Tibial nerve (tissue), 4 donors: Measurements from ENCODE around the gene FAM156B. TPM values are rescaled to one million over a fixed set of nuclear protein-coding genes. Genes with fewer than 3 reads are reported as not detected.
"Not testable (repeated sequence)": the region's sequence is repeated elsewhere in the genome, so short reads cannot be mapped to it uniquely, and the experiment has no call there.

Experiments
- DNase-seq, 2 donors: peaks; one replicate each; pipeline ENCODE4 v3.0.0-alpha.2; 2019; ENCODE audit warnings: low spot score in 2 of 2
- H3K27ac ChIP-seq, 4 donors: fragments of 200-600 bp; sonication (generic) in 3 of 4; one replicate each; pipeline ENCODE4 v1.5.1; 2017 to 2019; ENCODE audit warnings: mild to moderate bottlenecking in 1 of 4
- H3K27me3 ChIP-seq, 2 donors: fragments of 200-600 bp; sonication (generic) in 1 of 2; one replicate each; pipeline versions ENCODE4 v1.5.1 to v1.6.0; 2017 to 2019
- H3K36me3 ChIP-seq, 3 donors: fragments of 200-600 bp; sonication (generic); one replicate each; pipeline ENCODE4 v1.5.1; 2018 to 2019
- H3K4me1 ChIP-seq, 4 donors: fragments of 200-600 bp; sonication (generic) in 3 of 4; one replicate each; pipeline ENCODE4 v1.5.1; 2017 to 2019
- H3K4me3 ChIP-seq, 4 donors: fragments of 200-600 bp; sonication (generic) in 3 of 4; one replicate each; pipeline ENCODE4 v1.5.1; 2017 to 2019; ENCODE audit warnings: mild to moderate bottlenecking in 1 of 4, moderate library complexity in 1 of 4
- H3K9me3 ChIP-seq, 4 donors: fragments of 200-600 bp; sonication (generic) in 3 of 4; one replicate each; pipeline ENCODE4 v1.5.1; 2017 to 2019
- CTCF ChIP-seq, 5 experiments: fragments of 200-600 bp in 3 of 5; fragments of 450-650 bp in 2 of 5; sonication (generic) in 3 of 5; IDR thresholded peaks; one replicate each; pipeline ENCODE4 v1.5.1; 2016 to 2019; ENCODE audit warnings: antibody characterized with exemption in 5 of 5, mild to moderate bottlenecking in 3 of 5, moderate library complexity in 2 of 5
- EP300 ChIP-seq, 2 donors: sonication (generic); formaldehyde crosslinking; IDR thresholded peaks; one replicate each; pipeline ENCODE4 v1.6.1; 2017; ENCODE audit warnings: antibody characterized with exemption in 2 of 2, mild to moderate bottlenecking in 1 of 2
- POLR2A ChIP-seq, 2 donors: fragments of 450-650 bp; IDR thresholded peaks; one replicate each; pipeline ENCODE4 v1.6.1; 2017; ENCODE audit warnings: antibody characterized with exemption in 2 of 2, mild to moderate bottlenecking in 2 of 2, moderate library complexity in 2 of 2
- WGBS, 2 donors: methylation state at CpG; one replicate each; pipeline ENCODE4 v1.1.5; 2018; 5-methylcytosine and 5-hydroxymethylcytosine counted together
- total RNA-seq, 4 donors: library from RNA; depleted of rRNA; stranded (reverse); fragments of >200 nt; gene quantifications; one replicate each; pipeline ENCODE4 v1.1.0, GENCODE V29; 2016

The FAM156B gene
- total RNA-seq, 4 donors from 2014 or later, result 50.7 to 80.8 (median 61.2) TPM

GRCh38 chrX:52870046-52870445 lies 27.1 kb upstream of the FAM156B start:
- H3K27me3 ChIP-seq, result peaks cover 0 to 42% of the 10 kb centered on the region in 2 donors
- no peaks in the 10 kb centered on the region for H3K9me3 ChIP-seq
- WGBS, 2 donors, result 45 to 54% methylated on average over 1 of the region's 1 CpG
- H3K4me3 ChIP-seq, result no peak overlapping the region
- DNase-seq, result no peak
- no peaks in the 10 kb centered on the region for H3K36me3 ChIP-seq
- no peaks in the 10 kb centered on the region for H3K4me1 ChIP-seq
- TF ChIP-seq EP300 (IDR thresholded peaks at IDR 0.05) (no peak), POLR2A (IDR thresholded peaks at IDR 0.05) (no peak), CTCF (IDR thresholded peaks at IDR 0.05) (no peak)
- no peak overlapping the region for H3K27ac ChIP-seq

- not testable (repeated sequence) for H3K36me3 ChIP-seq, H3K27ac ChIP-seq, H3K4me1 ChIP-seq, H3K9me3 ChIP-seq, H3K4me3 ChIP-seq, DNase-seq
- peaks cover 0 to 44% of the 10 kb centered on the region in 2 donors for H3K27me3 ChIP-seq
Observed at GRCh38 chrX:52873825-52874224, 23.3 kb upstream of the FAM156B start.

- H3K9me3 ChIP-seq, result no peaks in the 10 kb centered on the region
- DNase-seq, result no peak
- no peak overlapping the region for H3K4me3 ChIP-seq
- H3K27ac ChIP-seq, result no peak overlapping the region
- peaks cover 0 to 44% of the 10 kb centered on the region in 2 donors for H3K27me3 ChIP-seq
- WGBS, 2 donors, result 76 to 78% methylated on average over 5 of the region's 5 CpGs
- no peaks in the 10 kb centered on the region for H3K36me3 ChIP-seq
- no peak for TF ChIP-seq CTCF (IDR thresholded peaks at IDR 0.05)
- no peak for TF ChIP-seq EP300 (IDR thresholded peaks at IDR 0.05)
- TF ChIP-seq POLR2A (IDR thresholded peaks at IDR 0.05), result no peak
- no peaks in the 10 kb centered on the region for H3K4me1 ChIP-seq
Observed at GRCh38 chrX:52874661-52875060, 22.5 kb upstream of the FAM156B start.

- H3K4me3 ChIP-seq, H3K36me3 ChIP-seq, H3K27ac ChIP-seq, H3K9me3 ChIP-seq, H3K4me1 ChIP-seq, DNase-seq: not testable (repeated sequence)
- 73 to 78% methylated on average over 5 to 10 of the region's 10 CpGs for WGBS, 2 donors
- H3K27me3 ChIP-seq, result peaks cover 0 to 42% of the 10 kb centered on the region in 2 donors
Observed at GRCh38 chrX:52875436-52875835, 21.7 kb upstream of the FAM156B start.

GRCh38 chrX:52876386-52876785 lies 20.7 kb upstream of the FAM156B start:
- not testable (repeated sequence) for H3K4me3 ChIP-seq, H3K36me3 ChIP-seq, H3K9me3 ChIP-seq, H3K27ac ChIP-seq, H3K4me1 ChIP-seq, DNase-seq
- peaks cover 0 to 32% of the 10 kb centered on the region in 2 donors for H3K27me3 ChIP-seq
- WGBS, 2 donors, result 37 to 56% methylated on average over 6 of the region's 6 CpGs

GRCh38 chrX:52887459-52887858 lies 9.7 kb upstream of the FAM156B start:
- not testable (repeated sequence) for H3K27ac ChIP-seq, H3K4me1 ChIP-seq, H3K27me3 ChIP-seq, H3K4me3 ChIP-seq, H3K9me3 ChIP-seq, H3K36me3 ChIP-seq, DNase-seq
- WGBS, 2 donors, result no CpG with 5 or more reads among the region's 10 CpGs

GRCh38 chrX:52888090-52888489 lies 9.0 kb upstream of the FAM156B start:
- not testable (repeated sequence) for H3K27me3 ChIP-seq, H3K9me3 ChIP-seq, H3K36me3 ChIP-seq, H3K27ac ChIP-seq, H3K4me1 ChIP-seq, DNase-seq, H3K4me3 ChIP-seq
- no CpG with 5 or more reads among the region's 9 CpGs for WGBS, 2 donors

- not testable (repeated sequence) for H3K27ac ChIP-seq, H3K4me1 ChIP-seq, H3K9me3 ChIP-seq, H3K27me3 ChIP-seq, DNase-seq, H3K36me3 ChIP-seq, H3K4me3 ChIP-seq
- no CpG with 5 or more reads among the region's 8 CpGs for WGBS, 2 donors
Observed at GRCh38 chrX:52896438-52896837, 692 bp upstream of the FAM156B start.

- H3K9me3 ChIP-seq, H3K36me3 ChIP-seq, DNase-seq, H3K4me1 ChIP-seq, H3K27me3 ChIP-seq, H3K27ac ChIP-seq, H3K4me3 ChIP-seq: not testable (repeated sequence)
- WGBS, 2 donors, result no CpG with 5 or more reads among the region's 10 CpGs
Observed at GRCh38 chrX:52905531-52905930, 8.4 kb downstream of the FAM156B start.

- H3K9me3 ChIP-seq, DNase-seq, H3K27me3 ChIP-seq, H3K4me3 ChIP-seq, H3K36me3 ChIP-seq, H3K27ac ChIP-seq, H3K4me1 ChIP-seq: not testable (repeated sequence)
- WGBS, 2 donors, result no CpG with 5 or more reads among the region's 4 CpGs
Observed at GRCh38 chrX:52906072-52906471, 8.9 kb downstream of the FAM156B start.

GRCh38 chrX:52907137-52907536 lies 10.0 kb downstream of the FAM156B start:
- H3K4me3 ChIP-seq, H3K4me1 ChIP-seq, DNase-seq, H3K9me3 ChIP-seq, H3K27me3 ChIP-seq, H3K36me3 ChIP-seq, H3K27ac ChIP-seq: not testable (repeated sequence)
- no CpG with 5 or more reads among the region's 17 CpGs for WGBS, 2 donors

GRCh38 chrX:52907900-52908299 lies 10.8 kb downstream of the FAM156B start:
- DNase-seq, H3K36me3 ChIP-seq, H3K27ac ChIP-seq, H3K9me3 ChIP-seq, H3K4me1 ChIP-seq, H3K27me3 ChIP-seq, H3K4me3 ChIP-seq: not testable (repeated sequence)
- WGBS, 2 donors, result no CpG with 5 or more reads among the region's 17 CpGs
